Suprapubic skin (tissue), 4 donors: ENCODE data around the gene OGDHL. TPM values are rescaled to one million over a fixed set of nuclear protein-coding genes. Genes with fewer than 3 reads are reported as not detected.

Experiments used
- DNase-seq, 2 donors: peaks; one replicate each; pipeline ENCODE4 v3.0.0-alpha.2; 2019; ENCODE audit warnings: low spot score in 2 of 2
- H3K27ac ChIP-seq: fragments of 200-600 bp; sonication (generic); one replicate; pipeline ENCODE4 v1.5.1; 2019
- H3K27me3 ChIP-seq: fragments of 200-600 bp; sonication (generic); one replicate; pipeline ENCODE4 v1.5.1; 2019
- H3K36me3 ChIP-seq: fragments of 200-600 bp; sonication (generic); one replicate; pipeline ENCODE4 v1.5.1; 2019
- H3K4me1 ChIP-seq: fragments of 200-600 bp; sonication (generic); one replicate; pipeline ENCODE4 v1.5.1; 2019
- H3K4me3 ChIP-seq: fragments of 200-600 bp; sonication (generic); one replicate; pipeline ENCODE4 v1.5.1; 2019; ENCODE audit warnings: mild to moderate bottlenecking
- H3K9me3 ChIP-seq: fragments of 200-600 bp; sonication (generic); one replicate; pipeline ENCODE4 v1.5.1; 2019
- CTCF ChIP-seq, 2 donors: fragments of 200-600 bp in 1 of 2; fragments of 450-650 bp in 1 of 2; sonication (generic) in 1 of 2; IDR thresholded peaks; one replicate each; pipeline ENCODE4 v1.5.1; 2016 to 2019; ENCODE audit warnings: antibody characterized with exemption in 2 of 2, mild to moderate bottlenecking in 1 of 2, moderate library complexity in 1 of 2
- EP300 ChIP-seq: sonication (generic); formaldehyde crosslinking; IDR thresholded peaks from one replicate; pipeline ENCODE4 v1.6.1; 2017; ENCODE audit warnings: antibody characterized with exemption
- POLR2A ChIP-seq, 2 donors: fragments of 450-650 bp; IDR thresholded peaks; one replicate each; pipeline ENCODE4 v1.6.1; 2017; ENCODE audit warnings: antibody characterized with exemption in 2 of 2, mild to moderate bottlenecking in 2 of 2, moderate library complexity in 2 of 2
- POLR2AphosphoS5 ChIP-seq, 3 donors: sonication (generic); formaldehyde crosslinking; IDR thresholded peaks; one replicate each; pipeline ENCODE4 v1.6.1; 2017; ENCODE audit warnings: antibody characterized with exemption in 3 of 3
- WGBS: methylation state at CpG from one replicate; pipeline ENCODE4 v1.1.5; 2018; 5-methylcytosine and 5-hydroxymethylcytosine counted together
- total RNA-seq, 4 donors: library from RNA; depleted of rRNA; stranded (reverse); fragments of >200 nt; gene quantifications; one replicate each; pipeline ENCODE4 v1.1.0, GENCODE V29; 2016

The OGDHL gene
- total RNA-seq, 4 donors from 2014 or later: 0.18 TPM; not detected in 3

GRCh38 chr10:49738616-49739360 lies 23.3 kb downstream of the OGDHL start:
- no peaks in the 10 kb centered on the region for H3K9me3 ChIP-seq
- H3K36me3 ChIP-seq: no peaks in the 10 kb centered on the region
- H3K4me1 ChIP-seq: no peaks in the 10 kb centered on the region
- no peak overlapping the region for H3K4me3 ChIP-seq
- 79% methylated on average over 6 of the region's 10 CpGs for WGBS
- no peak for DNase-seq
- no peak overlapping the region for H3K27ac ChIP-seq
- H3K27me3 ChIP-seq: no peaks in the 10 kb centered on the region
- TF ChIP-seq CTCF (IDR thresholded peaks at IDR 0.05): no peak
- TF ChIP-seq POLR2A (IDR thresholded peaks at IDR 0.05): no peak
- TF ChIP-seq EP300: no peak
- TF ChIP-seq POLR2AphosphoS5 (IDR thresholded peaks at IDR 0.05): no peak

- Histone ChIP-seq H3K9me3 (no peaks in the 10 kb centered on the region), H3K4me1 (no peaks in the 10 kb centered on the region), H3K27me3 (no peaks in the 10 kb centered on the region), H3K4me3 (no peak overlapping the region), H3K36me3 (no peaks in the 10 kb centered on the region), H3K27ac (no peak overlapping the region)
- no peak for TF ChIP-seq CTCF (IDR thresholded peaks at IDR 0.05)
- TF ChIP-seq POLR2AphosphoS5 (IDR thresholded peaks at IDR 0.05): no peak
- TF ChIP-seq EP300: no peak
- TF ChIP-seq POLR2A (IDR thresholded peaks at IDR 0.05): no peak
- DNase-seq: peak in 1 of 2 donors; percentile 65
- 93% methylated on average over 6 of the region's 19 CpGs for WGBS
These were observed 24.5 kb downstream of the OGDHL start for GRCh38 chr10:49737474-49738201.

DNA sequence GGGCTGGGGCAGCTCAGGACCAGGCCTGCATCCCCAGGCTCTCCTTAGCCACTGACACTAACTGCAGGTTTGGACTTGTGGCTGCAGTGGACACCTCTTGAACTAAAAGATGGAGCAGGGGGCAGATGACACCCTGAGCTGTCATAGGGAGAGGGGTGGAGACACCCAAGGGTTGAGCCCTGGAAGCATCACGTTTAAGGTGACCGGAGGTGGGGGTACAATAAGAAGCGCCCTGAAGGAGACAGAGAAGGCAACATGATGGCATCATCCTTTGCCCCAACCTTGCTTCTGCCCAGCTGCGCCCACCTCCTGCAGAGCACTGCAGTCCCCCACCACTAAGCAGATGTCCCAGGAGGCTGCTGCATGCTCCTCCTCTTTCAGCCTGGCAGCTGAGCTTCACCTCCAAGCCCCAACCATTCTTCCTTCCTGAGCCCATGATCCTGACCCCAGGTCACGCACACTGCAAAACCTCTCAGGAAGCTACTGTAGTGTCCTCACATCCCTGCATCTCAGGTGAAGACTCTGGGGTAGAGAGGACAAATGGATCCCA lies 25.5 kb downstream of the OGDHL start:
- no peak overlapping the region for H3K4me3 ChIP-seq
- peak in 1 of 2 donors; percentile 49 for DNase-seq
- 96% methylated on average over 4 of the region's 5 CpGs for WGBS
- H3K27me3 ChIP-seq: no peaks in the 10 kb centered on the region
- no peaks in the 10 kb centered on the region for H3K36me3 ChIP-seq
- no peak overlapping the region for H3K27ac ChIP-seq
- H3K9me3 ChIP-seq: no peaks in the 10 kb centered on the region
- no peak for TF ChIP-seq CTCF (IDR thresholded peaks at IDR 0.05)
- TF ChIP-seq POLR2AphosphoS5 (IDR thresholded peaks at IDR 0.05): no peak
- TF ChIP-seq EP300: no peak
- no peaks in the 10 kb centered on the region for H3K4me1 ChIP-seq

DNA sequence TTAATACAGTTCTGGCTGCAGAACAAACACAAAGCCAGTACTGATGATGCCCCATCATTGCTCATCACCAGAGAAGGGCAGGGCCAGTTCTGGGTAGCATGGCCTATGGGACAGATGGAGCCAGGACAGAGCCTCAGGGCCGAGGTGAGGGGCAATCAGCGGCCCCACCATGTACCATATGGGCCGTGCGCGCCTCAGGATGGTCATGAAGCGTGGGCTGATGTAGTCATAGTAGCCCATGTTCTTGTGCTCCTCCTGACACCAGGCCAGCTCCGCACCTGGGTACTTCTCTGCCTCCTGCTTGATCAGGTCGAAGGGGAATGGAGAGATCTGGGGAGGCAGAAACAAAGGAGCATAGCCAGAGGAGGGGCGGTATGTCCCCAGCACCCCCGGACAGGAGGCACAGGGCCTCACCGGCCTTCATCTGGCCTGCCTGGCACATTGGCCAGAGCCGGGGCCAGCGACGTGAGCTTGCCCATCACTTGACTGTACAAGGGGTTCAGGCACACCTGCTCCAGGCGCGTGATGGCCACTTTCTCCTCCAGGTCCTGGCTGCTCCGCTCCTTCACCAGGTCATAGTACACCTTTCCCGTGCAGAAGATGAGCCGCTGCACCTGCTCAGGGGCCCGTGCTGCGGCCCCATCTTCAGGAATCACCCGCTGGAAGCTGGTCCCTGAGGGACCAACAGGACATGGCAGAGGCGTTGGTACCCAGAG lies 26.1 kb downstream of the OGDHL start:
- no peak for TF ChIP-seq EP300
- TF ChIP-seq POLR2AphosphoS5 (IDR thresholded peaks at IDR 0.05): no peak
- TF ChIP-seq POLR2A (IDR thresholded peaks at IDR 0.05): no peak
- no peak for TF ChIP-seq CTCF (IDR thresholded peaks at IDR 0.05)
- no peaks in the 10 kb centered on the region for H3K36me3 ChIP-seq
- no peak overlapping the region for H3K27ac ChIP-seq
- WGBS: 95% methylated on average over 16 of the region's 23 CpGs
- no peak overlapping the region for H3K4me3 ChIP-seq
- H3K9me3 ChIP-seq: no peaks in the 10 kb centered on the region
- peak in 1 of 2 donors; percentile 75 for DNase-seq
- no peaks in the 10 kb centered on the region for H3K4me1 ChIP-seq
- no peaks in the 10 kb centered on the region for H3K27me3 ChIP-seq
